ENCODE results near the gene SCUBE3. TPM values are rescaled to one million over a fixed set of nuclear protein-coding genes. Genes with fewer than 3 reads are reported as not detected.

The SCUBE3 gene
- total RNA-seq, result 10.0 TPM

DNA sequence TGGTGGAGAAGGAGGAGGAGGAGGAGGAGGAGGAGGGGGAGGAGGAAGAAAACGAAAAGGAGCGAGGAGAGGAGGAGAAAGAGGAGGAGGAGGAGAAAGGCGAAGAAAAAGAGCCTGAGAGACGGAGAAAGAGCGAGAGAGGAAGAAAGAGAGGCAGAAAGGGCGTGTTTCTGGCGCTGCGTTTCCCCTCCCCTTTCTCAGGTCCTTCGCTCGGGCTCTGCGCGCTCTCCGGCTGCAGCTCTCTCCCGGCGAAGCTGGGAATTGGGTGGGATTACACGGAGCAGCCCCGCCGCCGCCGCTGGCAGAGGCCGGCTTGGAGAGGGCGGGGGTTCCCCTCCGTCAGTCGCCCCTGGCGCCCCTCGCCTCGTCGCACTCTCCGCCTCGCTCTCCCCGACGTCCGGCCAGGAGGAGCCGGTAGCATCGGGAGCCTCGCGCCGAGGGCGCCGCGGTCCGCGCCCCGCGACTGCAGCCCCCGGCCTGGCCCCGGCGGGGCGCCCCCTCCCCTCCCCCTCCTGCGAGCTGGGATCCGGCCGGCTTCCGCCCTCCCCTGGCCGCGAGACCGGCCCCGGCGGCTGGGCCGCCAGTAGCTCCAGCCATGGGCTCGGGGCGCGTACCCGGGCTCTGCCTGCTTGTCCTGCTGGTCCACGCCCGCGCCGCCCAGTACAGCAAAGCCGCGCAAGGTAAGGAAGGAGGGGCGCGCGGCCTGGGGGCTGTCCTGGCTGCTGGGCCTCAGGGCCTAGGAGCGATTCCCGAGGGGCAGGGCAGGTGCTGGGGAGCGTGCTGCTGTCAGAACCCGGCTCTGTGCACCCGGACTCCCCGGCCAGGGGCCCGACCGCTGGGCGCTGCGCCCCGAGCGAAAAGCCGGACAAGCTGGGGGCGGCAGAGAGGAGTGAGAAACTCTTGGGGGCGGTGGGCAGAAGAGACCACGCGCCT is at the start of gene SCUBE3:
Gene SCUBE3, plus strand, starts transcription at position 133 of the 933 bp plus-strand sequence. Its CDS starts 463 bp downstream, at position 596.

GRCh38 chr6:35259194-35259947 is 45.6 kb downstream of the SCUBE3 start, which contains the start of gene ZNF76:
ZNF76 (plus strand) TSS chr6:35259735; CDS start chr6:35281152, 21,417 bp downstream.

GRCh38 chr6:35297601-35298481 is 84.1 kb downstream of the SCUBE3 start, which contains the start of gene DEF6:
DEF6 (plus strand) TSS chr6:35297818; CDS start chr6:35297857, 39 bp downstream.

Other genes with a start within 250 kb of the SCUBE3 start
- 0.99 TPM for gene TCP11, start 72.6 kb upstream of the SCUBE3 start, total RNA-seq
- 34.7 TPM for gene ZNF76, start 45.8 kb downstream of the SCUBE3 start, total RNA-seq
- gene DEF6, start 83.9 kb downstream of the SCUBE3 start, total RNA-seq, result 7.1 TPM
- 9.4 TPM for gene PPARD, start 128.6 kb downstream of the SCUBE3 start, total RNA-seq
- gene FANCE, start 238.4 kb downstream of the SCUBE3 start, total RNA-seq, result 9.3 TPM